RWPE1 (cell line): Measurements from ENCODE around the gene ZNRF4.
"Not testable (repeated sequence)": the region's sequence is repeated elsewhere in the genome, so short reads cannot be mapped to it uniquely, and the experiment has no call there.

ENCODE experiments used
- CTCF ChIA-PET: fragments of 350-600 bp; sonication (Branson Sonifier 250); formaldehyde crosslinking; extraction: SDS; loops from one replicate; lab custom pipeline; 2021; lab: Yijun Ruan, JAX
- POLR2A ChIA-PET: fragments of 400-600 bp; formaldehyde crosslinking; extraction: SDS; loops from one replicate; lab custom pipeline; 2020; ENCODE audit warnings: antibody characterized with exemption; ENCODE audit not compliant: low non-redundant PET; lab: Yijun Ruan, JAX
- DNase-seq: peaks from one replicate; pipeline ENCODE4 v3.0.0; 2012; ENCODE audit warnings: low spot score
- H3K27ac ChIP-seq: fragments of 450-650 bp; 2 replicates; pipeline ENCODE4 v1.5.1; 2017
- CTCF ChIP-seq: fragments of 450-650 bp; conservative IDR thresholded peaks from 2 replicates; pipeline ENCODE4 v1.5.1; 2017; ENCODE audit warnings: low read depth, mild to moderate bottlenecking

Gene ZNRF4, protein sequence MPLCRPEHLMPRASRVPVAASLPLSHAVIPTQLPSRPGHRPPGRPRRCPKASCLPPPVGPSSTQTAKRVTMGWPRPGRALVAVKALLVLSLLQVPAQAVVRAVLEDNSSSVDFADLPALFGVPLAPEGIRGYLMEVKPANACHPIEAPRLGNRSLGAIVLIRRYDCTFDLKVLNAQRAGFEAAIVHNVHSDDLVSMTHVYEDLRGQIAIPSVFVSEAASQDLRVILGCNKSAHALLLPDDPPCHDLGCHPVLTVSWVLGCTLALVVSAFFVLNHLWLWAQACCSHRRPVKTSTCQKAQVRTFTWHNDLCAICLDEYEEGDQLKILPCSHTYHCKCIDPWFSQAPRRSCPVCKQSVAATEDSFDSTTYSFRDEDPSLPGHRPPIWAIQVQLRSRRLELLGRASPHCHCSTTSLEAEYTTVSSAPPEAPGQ

DNA sequence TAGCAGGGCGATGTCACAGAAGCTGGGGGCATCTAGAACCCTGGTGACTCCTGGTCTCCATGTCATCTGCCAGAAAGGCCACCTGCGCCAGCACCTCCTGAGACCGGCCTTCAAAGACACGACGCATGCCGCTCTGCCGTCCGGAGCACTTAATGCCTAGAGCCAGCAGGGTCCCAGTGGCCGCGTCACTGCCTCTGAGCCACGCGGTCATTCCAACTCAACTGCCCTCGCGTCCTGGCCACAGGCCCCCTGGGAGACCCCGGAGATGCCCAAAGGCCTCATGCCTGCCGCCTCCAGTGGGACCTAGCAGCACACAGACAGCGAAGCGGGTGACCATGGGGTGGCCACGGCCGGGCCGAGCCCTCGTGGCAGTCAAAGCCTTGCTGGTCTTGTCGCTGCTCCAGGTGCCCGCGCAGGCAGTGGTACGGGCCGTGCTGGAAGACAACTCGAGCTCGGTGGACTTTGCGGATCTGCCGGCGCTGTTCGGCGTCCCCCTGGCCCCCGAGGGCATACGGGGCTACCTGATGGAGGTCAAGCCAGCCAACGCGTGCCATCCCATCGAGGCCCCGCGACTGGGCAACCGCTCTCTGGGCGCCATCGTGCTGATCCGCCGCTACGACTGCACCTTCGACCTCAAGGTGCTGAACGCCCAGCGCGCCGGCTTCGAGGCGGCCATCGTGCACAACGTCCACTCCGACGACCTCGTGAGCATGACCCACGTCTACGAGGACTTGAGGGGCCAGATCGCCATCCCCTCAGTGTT is at the start of gene ZNRF4:
TSS of gene ZNRF4 (plus strand) at position 51 of the 763 bp plus-strand sequence. CDS start at position 126, 75 bp downstream.
- DNase-seq, result no peak
- no peak within 1 kb of the TSS for H3K27ac ChIP-seq
- POLR2A ChIA-PET, result no interaction called here
- CTCF ChIA-PET, result no interaction called here
- no peak for TF ChIP-seq CTCF

DNA sequence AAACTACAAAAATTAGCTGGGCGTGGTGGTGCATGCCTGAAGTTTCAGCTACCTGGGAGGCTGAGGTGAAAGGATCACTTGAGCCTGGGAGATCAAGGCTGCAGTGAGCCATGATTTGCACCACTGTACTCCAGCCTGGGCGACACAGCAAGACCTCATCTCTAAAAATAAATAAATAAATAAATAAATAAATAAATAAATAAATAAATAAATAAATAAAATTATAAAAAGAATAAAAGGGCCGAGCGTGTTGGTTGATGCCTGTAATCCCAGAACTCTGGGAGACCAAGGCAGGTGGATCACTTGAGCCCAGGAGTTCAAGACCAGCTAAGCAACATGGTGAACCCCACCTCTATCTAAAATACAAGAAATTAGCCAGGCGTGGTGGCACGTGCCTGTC is 49.0 kb upstream of the ZNRF4 start:
- DNase-seq, CTCF ChIA-PET, H3K27ac ChIP-seq, POLR2A ChIA-PET: not testable (repeated sequence)

DNA sequence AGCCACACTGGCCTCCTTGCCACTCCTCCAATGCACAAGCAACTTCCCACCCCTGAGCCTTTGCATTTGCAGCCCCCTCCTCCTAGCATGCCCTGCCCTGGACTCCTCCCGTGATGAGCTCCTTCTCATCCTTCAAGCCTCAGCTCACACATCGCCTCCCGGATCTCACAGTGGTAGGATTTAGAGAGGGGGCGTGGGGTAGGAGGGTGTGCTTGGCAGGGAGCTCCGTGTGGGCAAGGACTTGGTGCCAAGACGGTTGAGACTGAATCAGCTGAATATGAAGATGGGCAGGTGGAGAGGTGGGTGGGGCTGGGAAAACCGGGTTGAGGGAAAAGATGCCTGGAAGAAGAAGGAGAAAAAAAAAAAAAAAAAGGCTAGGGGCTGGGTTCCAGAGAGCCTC is 48.4 kb upstream of the ZNRF4 start:
- ChIA-PET CTCF (interaction anchor here (0.6 kb wide), 1 partner anchor 44 kb away, joined by 3 read pairs; no protein-coding TSS in a partner anchor), POLR2A (no interaction called here)
- no peak for DNase-seq
- no peak overlapping the region for H3K27ac ChIP-seq
- TF ChIP-seq CTCF, result no peak

DNA sequence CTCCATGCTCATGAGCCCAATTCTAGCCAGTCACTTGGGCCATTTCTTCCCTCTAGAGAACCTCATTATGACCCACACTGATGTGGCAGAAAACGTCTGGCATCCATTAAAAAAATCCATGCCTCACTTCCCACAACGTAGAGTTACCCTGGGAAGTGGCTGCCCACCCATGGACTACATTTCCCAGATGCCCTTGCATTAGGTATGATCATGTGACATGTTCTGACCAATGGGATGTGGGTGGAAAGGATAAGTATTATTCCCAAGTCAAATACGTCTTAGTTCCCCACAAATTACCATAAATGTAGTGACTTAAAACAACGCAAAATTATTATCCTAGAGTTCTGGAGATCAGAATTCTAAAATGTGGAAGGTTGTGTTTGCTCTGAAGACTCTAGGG is 47.9 kb upstream of the ZNRF4 start:
- DNase-seq, result peak; percentile 36
- no peak for TF ChIP-seq CTCF
- ChIA-PET POLR2A (no interaction called here), CTCF (interaction anchor here (0.6 kb wide), 1 partner anchor 45 kb away, joined by 3 read pairs; no protein-coding TSS in a partner anchor)
- no peak overlapping the region for H3K27ac ChIP-seq

GRCh38 chr19:5417495-5418436 is 37.5 kb upstream of the ZNRF4 start:
- no peak for TF ChIP-seq CTCF
- DNase-seq, result no peak
- POLR2A ChIA-PET, result interaction anchor here (0.5 kb wide), 1 partner anchor 16 kb away, joined by 7 read pairs; no protein-coding TSS in a partner anchor
- CTCF ChIA-PET, result no interaction called here
- H3K27ac ChIP-seq, result no peak overlapping the region

GRCh38 chr19:5418677-5419076 is 36.5 kb upstream of the ZNRF4 start:
- ChIA-PET CTCF (no interaction called here), POLR2A (interaction anchor here (0.5 kb wide), 1 partner anchor 15 kb away, joined by 7 read pairs; no protein-coding TSS in a partner anchor)
- DNase-seq, result no peak
- H3K27ac ChIP-seq, result no peak overlapping the region
- TF ChIP-seq CTCF, result no peak
